GM23338 (cell line): ENCODE data around the gene RFX8. TPM values are rescaled to one million over a fixed set of nuclear protein-coding genes. Genes with fewer than 3 reads are reported as not detected.

Experiments
- ATAC-seq: fragments of 200-7000 bp; cut with Tn5 transposase; 3 replicates; pipeline ENCODE4 v1.9.1; 2020
- DNase-seq: peaks from one replicate; pipeline ENCODE4 v3.0.0-alpha.2; 2015; ENCODE audit warnings: low spot score
- H2AFZ ChIP-seq: fragments of 200-600 bp; sonication (generic); 2 replicates; pipeline ENCODE4 v1.8.0; 2016; ENCODE audit warnings: antibody characterized with exemption, mild to moderate bottlenecking, moderate library complexity
- H3F3A ChIP-seq: fragments of 200-600 bp; sonication (generic); replicated peaks from 2 replicates; pipeline ENCODE4 v1.8.0; 2017; ENCODE audit warnings: antibody characterized with exemption, mixed run types, low read depth
- H3K27ac ChIP-seq: fragments of 200-600 bp; sonication (generic); 2 replicates; pipeline ENCODE4 v1.6.1; 2016; ENCODE audit warnings: low read depth
- H3K27me3 ChIP-seq: fragments of 200-600 bp; sonication (generic); 2 replicates; pipeline ENCODE4 v1.8.0; 2016; ENCODE audit warnings: mild to moderate bottlenecking, mixed run types, moderate library complexity; ENCODE audit not compliant: insufficient read depth
- H3K36me3 ChIP-seq: fragments of 200-600 bp; sonication (generic); 2 replicates; pipeline ENCODE4 v1.8.0; 2016; ENCODE audit warnings: mild to moderate bottlenecking; ENCODE audit not compliant: insufficient read depth
- H3K4me1 ChIP-seq: fragments of 200-600 bp; sonication (generic); 2 replicates; pipeline ENCODE4 v1.8.0; 2016; ENCODE audit warnings: mild to moderate bottlenecking, moderate library complexity; ENCODE audit not compliant: insufficient read depth
- H3K4me2 ChIP-seq: fragments of 200-600 bp; sonication (generic); 2 replicates; pipeline ENCODE4 v1.7.1; 2017; ENCODE audit warnings: mixed run types
- H3K4me3 ChIP-seq: fragments of 200-600 bp; sonication (generic); 2 replicates; pipeline ENCODE4 v1.6.1; 2016; ENCODE audit warnings: mixed run types
- H3K79me2 ChIP-seq: fragments of 200-600 bp; sonication (generic); replicated peaks from 2 replicates; pipeline ENCODE4 v1.8.0; 2017; ENCODE audit warnings: mild to moderate bottlenecking; ENCODE audit not compliant: insufficient read depth
- H3K9me2 ChIP-seq: fragments of 200-600 bp; sonication (generic); 2 replicates; pipeline ENCODE4 v1.8.0; 2017; ENCODE audit not compliant: insufficient read depth
- H4K20me1 ChIP-seq: fragments of 200-600 bp; sonication (generic); replicated peaks from 2 replicates; pipeline ENCODE4 v1.8.0; 2017; ENCODE audit warnings: mild to moderate bottlenecking; ENCODE audit not compliant: insufficient read depth
- H3K27ac Mint-ChIP-seq: 2 replicates; pipeline ENCODE4 v1.8.0; 2020; ENCODE audit warnings: inconsistent platforms, mild to moderate bottlenecking, moderate library complexity, mixed read lengths
- H3K27me3 Mint-ChIP-seq: 3 replicates; pipeline ENCODE4 v1.8.0; 2022; ENCODE audit warnings: low read depth, mild to moderate bottlenecking, moderate library complexity, mixed read lengths, inconsistent platforms; ENCODE audit not compliant: insufficient read depth, poor library complexity
- H3K36me3 Mint-ChIP-seq: 3 replicates; pipeline ENCODE4 v1.8.0; 2021; ENCODE audit warnings: low read depth, mild to moderate bottlenecking, inconsistent platforms, moderate library complexity, mixed read lengths
- H3K4me1 Mint-ChIP-seq: 3 replicates; pipeline ENCODE4 v1.8.0; 2020; ENCODE audit warnings: mild to moderate bottlenecking, inconsistent platforms, mixed read lengths
- H3K4me3 Mint-ChIP-seq: 3 replicates; pipeline ENCODE4 v1.8.0; 2021; ENCODE audit warnings: moderate library complexity, mild to moderate bottlenecking, inconsistent platforms, mixed read lengths
- H3K9me3 Mint-ChIP-seq: 3 replicates; pipeline ENCODE4 v1.8.0; 2020; ENCODE audit warnings: moderate library complexity, mild to moderate bottlenecking, inconsistent platforms, mixed read lengths
- CREB1 ChIP-seq: fragments of 250-450 bp; sonication (Bioruptor Pico); IDR thresholded peaks from 2 replicates; pipeline ENCODE4 v1.5.0; 2020; ENCODE audit warnings: low read depth, mild to moderate bottlenecking, moderate library complexity
- CTCF ChIP-seq, 2 experiments: fragments of 200-600 bp in 1 of 2; sonication (generic) in 1 of 2; conservative IDR thresholded peaks; 2 replicates each; pipeline versions ENCODE4 v1.5.1 to v1.6.1; 2016 to 2017; ENCODE audit warnings: antibody characterized with exemption in 2 of 2, low read depth in 2 of 2, mild to moderate bottlenecking in 2 of 2, moderate library complexity in 1 of 2
- EZH2 ChIP-seq: fragments of 200-600 bp; sonication (generic); IDR thresholded peaks from one replicate; pipeline ENCODE4 v1.8.0; 2017; ENCODE audit warnings: antibody characterized with exemption, mild to moderate bottlenecking, low read depth; ENCODE audit not compliant: unreplicated experiment
- EZH2phosphoT487 ChIP-seq: fragments of 200-600 bp; sonication (generic); IDR thresholded peaks from one replicate; pipeline ENCODE4 v1.8.1; 2018; ENCODE audit warnings: antibody characterized with exemption; ENCODE audit not compliant: unreplicated experiment
- JUNB ChIP-seq: IDR thresholded peaks from one replicate; pipeline ENCODE4 v1.6.1; 2016; ENCODE audit warnings: antibody characterized with exemption; ENCODE audit not compliant: unreplicated experiment
- NANOG ChIP-seq: IDR thresholded peaks from 2 replicates; pipeline ENCODE4 v1.6.1; 2016; ENCODE audit warnings: antibody characterized with exemption, borderline replicate concordance
- REST ChIP-seq: IDR thresholded peaks from one replicate; pipeline ENCODE4 v1.6.1; 2018; ENCODE audit warnings: antibody characterized with exemption; ENCODE audit not compliant: unreplicated experiment
- ZNF114 ChIP-seq: fragments of 250-450 bp; sonication (Bioruptor Pico); IDR thresholded peaks from 2 replicates; pipeline ENCODE4 v1.5.0; 2020; ENCODE audit warnings: mild to moderate bottlenecking, moderate library complexity
- ZNF331 ChIP-seq: fragments of 250-450 bp; sonication (Bioruptor Pico); IDR thresholded peaks from 2 replicates; pipeline ENCODE4 v1.5.0; 2020; ENCODE audit warnings: low read depth, mild to moderate bottlenecking, moderate library complexity
- ZNF462 ChIP-seq: fragments of 250-450 bp; sonication (Bioruptor Pico); IDR thresholded peaks from 2 replicates; pipeline ENCODE4 v1.5.0; 2020; ENCODE audit warnings: mild to moderate bottlenecking, moderate library complexity
- polyA plus RNA-seq: library from polyadenylated mRNA; unstranded; fragments of >200 nt; fragmentation: Nextera tagmentation; extraction: Ambion mirVana; gene quantifications from 2 replicates; pipeline ENCODE4 v1.2.1, GENCODE V29; 2016
- total RNA-seq: library from RNA; depleted of rRNA; stranded (reverse); fragments of >200 nt; shearing (Covaris generic); gene quantifications from 2 replicates; pipeline ENCODE4 v1.2.3, GENCODE V29; 2014

The RFX8 gene
- total and polyA plus RNA-seq, 2 experiments from 2014 or later, result 0.65 to 1.5 TPM

GRCh38 chr2:101446869-101447268 is 28.0 kb downstream of the RFX8 start:
- Mint-ChIP-seq H3K27ac (no peak overlapping the region), H3K4me3 (no peak overlapping the region), H3K9me3 (peaks cover 3% of the 10 kb centered on the region; the same call in 1 of the 3 replicates), H3K4me1 (peaks cover 5% of the 10 kb centered on the region; the same call in 2 of the 3 replicates), H3K27me3 (no peaks in the 10 kb centered on the region), H3K36me3 (peaks cover 3% of the 10 kb centered on the region; the same call in 2 of the 3 replicates)
- H3K79me2 ChIP-seq, result no peaks in the 10 kb centered on the region
- H4K20me1 ChIP-seq, result no peaks in the 10 kb centered on the region
- no peak overlapping the region for H3K4me3 ChIP-seq
- H3K27ac ChIP-seq, result no peak overlapping the region
- H3F3A ChIP-seq, result no peaks in the 10 kb centered on the region
- no peak for TF ChIP-seq EZH2
- TF ChIP-seq ZNF114 (CRISPR knock-in tag), result no peak
- TF ChIP-seq ZNF331 (CRISPR knock-in tag), result no peak
- TF ChIP-seq CTCF (conservative IDR thresholded peaks at IDR 0.05; ENCODE audit: low read depth in 2 of 2), result no peak
- no peak for TF ChIP-seq NANOG
- TF ChIP-seq REST, result no peak
- TF ChIP-seq CREB1 (CRISPR knock-in tag), result no peak
- TF ChIP-seq ZNF462 (CRISPR knock-in tag), result no peak
- no peak for TF ChIP-seq EZH2phosphoT487
- no peak for TF ChIP-seq JUNB
- H3K36me3 ChIP-seq, result no peaks in the 10 kb centered on the region; the same call in 1 of the 2 replicates
- H3K9me2 ChIP-seq, result peaks cover 2% of the 10 kb centered on the region; the same call in 1 of the 2 replicates
- DNase-seq (no peak), ATAC-seq (no peak)
- H3K4me2 ChIP-seq, result no peak overlapping the region
- 0 out of 2 replicates have a peak, but pooled peaks cover 4% of the 10 kb centered on the region for H3K4me1 ChIP-seq
- H3K27me3 ChIP-seq, result no peaks in the 10 kb centered on the region
- H2AFZ ChIP-seq, result no peak overlapping the region
